ENCODE measurements around the gene FBLN7.

FBLN7 gene

DNA sequence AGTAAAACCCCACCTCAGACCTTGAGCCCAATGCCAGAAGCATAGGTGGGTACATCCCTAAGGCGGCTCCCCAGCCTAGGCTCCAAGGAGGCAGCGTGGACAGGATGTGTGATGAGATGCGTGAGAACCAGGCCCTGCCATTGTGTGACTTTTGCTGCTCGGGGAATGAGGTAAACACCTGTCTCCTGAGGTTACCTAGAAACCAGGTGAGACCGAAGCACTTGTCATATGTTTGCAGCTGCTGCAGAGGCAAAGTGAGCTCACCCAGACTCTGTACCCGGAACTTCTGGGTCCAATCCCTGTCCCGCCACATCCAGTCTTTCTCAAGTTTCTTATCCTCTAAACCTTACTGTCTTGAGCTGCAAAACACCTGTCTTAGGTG is 3.4 kb downstream of the FBLN7 start:
- DNase-seq: peak; percentile 45

DNA sequence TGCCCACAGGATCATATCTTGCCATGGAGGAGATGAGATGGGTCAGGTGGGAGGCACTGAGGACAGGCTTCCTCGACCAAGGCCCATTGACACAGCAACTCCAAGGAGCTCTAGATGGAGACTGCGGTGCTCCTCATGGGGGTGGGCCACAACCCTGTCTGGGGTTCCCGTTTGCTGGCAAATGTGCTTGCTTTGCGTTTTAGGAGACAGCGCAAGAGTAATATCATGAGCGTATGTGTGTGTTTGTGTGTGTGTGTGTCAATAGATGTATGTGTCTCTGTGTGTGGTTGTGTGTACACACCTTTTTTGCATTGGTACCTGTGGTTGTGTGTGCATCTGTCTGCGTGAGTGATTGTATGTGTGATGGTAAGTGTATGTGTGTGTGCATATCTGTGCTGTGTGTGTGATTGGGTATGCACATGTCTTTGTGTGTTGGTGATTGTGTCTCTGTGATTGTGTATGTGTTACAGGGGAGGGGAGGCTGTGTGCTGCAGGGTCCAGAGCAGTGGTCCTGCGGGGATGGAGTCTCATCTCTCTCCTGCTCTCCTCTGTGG is 4.4 kb downstream of the FBLN7 start:
- DNase-seq: peak; percentile 44

DNA sequence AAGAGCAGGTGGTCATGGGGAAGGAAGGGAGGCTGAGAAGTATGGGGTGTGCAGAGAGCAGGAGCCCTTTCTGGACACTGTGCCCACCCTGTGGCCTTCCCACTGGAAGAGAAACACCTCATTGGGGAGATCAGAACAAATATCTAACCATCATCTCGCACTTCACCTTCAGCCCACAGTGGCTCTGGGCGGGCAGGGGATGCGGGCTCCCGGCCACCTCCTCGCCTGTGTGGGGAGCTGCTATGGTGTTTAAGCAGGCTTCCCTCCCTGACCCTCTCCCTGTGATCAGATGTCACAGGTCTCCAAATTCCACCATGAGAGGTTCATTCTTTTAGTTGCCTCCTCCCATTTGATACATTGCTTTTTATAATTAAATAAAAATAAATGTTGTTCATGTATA is 5.0 kb downstream of the FBLN7 start:
- DNase-seq: no peak

DNA sequence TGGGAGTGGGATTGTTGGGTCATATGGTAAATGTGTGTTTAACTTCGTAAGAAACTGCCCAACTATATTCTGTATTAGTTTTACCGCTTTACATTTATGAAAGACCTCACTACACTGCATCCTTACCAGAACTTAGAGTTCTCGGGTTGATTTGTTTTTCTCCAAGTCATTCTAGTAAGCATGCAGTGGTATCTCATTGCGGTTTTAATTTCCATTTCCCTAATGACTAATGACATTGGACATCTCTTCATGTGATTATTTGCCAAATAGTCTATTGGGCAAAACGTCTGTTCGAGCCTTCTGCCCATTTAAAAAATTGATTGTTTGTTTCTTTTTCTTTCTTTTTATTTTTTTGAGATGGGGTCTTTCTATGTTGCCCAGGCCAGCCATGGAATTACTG is 6.8 kb downstream of the FBLN7 start:
- no peak for DNase-seq

DNA sequence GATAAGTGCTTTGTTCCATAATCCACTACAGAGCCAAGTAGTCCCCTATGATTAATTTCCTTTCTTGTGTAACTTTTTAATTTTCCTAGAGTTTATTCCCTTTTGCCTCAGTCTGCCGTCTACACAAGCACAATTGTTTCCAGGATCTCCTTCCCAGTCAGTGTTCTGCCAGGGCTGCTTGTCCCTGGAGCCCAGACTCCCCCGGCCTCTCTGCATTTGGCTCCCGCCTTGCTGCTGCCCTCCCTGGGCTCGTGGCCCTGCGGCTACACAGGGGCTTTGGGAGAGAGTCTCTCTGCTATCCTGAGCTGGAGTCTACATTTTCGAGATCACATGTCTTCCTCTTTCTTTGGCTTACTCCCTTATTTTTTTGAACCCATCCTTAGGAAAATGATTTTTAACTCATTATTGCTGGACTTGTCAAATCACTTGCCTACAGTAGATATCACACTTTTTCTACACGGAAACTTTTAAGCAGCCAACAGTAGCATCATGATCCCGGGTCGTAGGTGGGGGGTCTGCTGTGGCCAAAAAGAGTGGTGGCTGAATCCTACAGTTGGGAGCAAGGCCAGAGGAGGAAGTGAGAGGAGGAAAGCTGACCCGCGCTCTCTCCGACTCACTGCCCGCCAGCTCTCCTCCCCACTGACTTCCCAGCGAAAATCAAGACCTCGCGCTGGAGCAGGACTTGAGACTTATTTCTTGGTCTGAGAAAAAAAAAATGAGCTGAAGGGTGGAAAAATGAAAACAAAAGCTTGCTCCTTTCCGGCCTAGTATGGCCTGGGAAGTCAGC is 9.4 kb downstream of the FBLN7 start:
- peak; percentile 26 for DNase-seq

DNA sequence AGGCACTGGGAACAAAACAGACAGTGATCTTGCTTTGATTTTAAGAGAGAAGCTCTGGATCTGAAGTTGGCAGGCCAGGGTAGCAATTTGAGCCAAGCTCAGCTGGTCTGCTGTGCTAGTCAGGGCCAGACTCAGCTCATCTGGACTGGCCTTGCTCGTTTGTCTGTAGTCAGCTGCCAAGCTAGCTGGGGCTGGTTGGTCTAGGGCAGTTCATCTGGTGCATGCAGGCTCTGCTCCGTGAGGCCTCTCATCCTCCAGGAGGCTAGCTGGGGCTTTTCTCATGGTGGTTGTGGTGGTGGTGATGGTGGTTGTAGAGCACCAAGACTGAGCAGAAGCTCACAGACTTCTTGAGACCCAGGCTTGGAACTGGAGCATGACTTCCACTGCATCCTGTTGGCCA is 10.3 kb downstream of the FBLN7 start:
- peak; percentile 44 for DNase-seq

DNA sequence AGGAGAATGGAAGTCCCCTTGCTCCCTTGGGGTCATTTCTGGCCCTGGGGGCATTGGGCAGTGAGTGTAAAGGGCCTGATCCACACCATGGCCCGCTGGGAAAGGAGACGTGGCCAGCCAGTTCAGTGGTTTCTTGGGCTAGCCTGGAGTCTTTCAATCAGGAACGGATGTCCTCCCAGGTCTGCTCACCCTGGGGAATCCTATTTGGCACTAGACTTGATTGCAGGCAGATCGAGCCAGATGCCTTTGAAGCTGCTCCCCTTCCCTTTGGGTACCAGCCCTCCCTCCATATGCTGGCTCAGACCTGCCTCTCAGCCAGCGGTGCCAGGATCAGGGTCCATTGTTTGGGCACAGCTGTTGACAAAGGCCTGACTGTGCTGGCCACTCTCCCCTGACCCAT is 11.0 kb downstream of the FBLN7 start:
- peak; percentile 47 for DNase-seq

DNA sequence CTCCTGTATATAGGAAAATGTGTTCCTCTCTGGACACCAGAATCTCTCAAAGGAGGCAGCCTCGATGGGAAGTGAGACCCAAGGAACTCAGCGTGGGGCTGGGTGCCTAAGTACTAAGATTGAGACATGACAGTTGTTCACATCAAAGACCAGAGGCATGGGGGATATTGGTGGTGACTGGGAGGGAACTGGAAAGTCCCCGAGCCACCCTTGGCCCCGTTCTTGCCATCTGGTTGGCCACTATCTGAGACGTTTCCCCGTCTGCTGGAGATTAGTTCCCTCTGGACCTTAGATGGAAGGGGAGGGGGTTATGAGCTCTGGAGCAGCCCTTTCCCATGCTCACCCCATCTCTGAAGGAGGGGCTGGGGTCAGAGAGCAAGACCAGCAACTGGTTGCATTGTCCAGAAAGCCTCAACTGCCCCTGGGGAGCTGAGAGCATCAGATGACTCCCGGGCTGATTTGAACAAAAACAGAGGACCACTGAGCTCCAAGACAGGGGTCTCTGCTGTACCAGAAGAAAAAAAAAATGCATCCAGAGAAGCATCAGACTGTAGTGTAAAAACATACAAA is 11.8 kb downstream of the FBLN7 start:
- peak; percentile 32 for DNase-seq

DNA sequence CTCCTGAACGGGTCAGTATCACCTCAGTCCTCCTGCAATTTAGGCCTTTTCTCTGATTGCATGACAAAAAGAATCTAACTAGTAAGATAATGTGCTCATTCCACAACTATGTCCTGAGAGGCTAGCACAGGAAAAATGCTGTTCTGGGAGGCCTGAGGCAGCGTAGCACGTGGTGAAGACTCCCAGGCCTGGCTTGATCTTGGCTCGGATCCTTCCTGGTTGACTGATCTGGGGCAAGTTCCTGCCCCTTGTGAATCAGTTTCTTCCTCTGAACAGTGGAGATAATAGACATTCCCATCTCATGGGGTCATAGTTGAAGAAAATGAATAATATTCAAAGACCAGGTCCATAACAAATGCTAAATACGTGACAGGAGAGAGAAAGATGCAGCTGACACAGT is 12.3 kb downstream of the FBLN7 start:
- DNase-seq: peak; percentile 40

DNA sequence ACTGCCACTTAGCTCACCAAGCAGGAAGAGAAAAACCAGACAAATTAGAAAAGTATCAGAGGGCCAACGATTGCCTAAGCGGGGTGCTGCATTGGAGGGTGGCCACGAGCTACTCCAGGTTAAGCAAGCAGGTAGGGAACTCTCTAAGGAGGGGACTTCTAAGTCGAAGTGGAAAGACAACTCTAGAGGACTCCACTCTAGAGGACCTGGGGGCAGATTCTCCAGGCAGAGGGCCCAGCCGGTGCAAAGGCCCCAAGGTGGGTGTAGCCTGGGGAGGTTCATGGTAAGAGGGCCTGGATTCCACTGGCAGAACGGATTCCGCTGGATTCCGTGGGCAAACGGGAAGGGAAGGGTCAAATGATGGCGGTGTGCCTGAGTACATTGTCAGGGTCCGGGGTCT is 12.7 kb downstream of the FBLN7 start:
- DNase-seq: peak; percentile 41

DNA sequence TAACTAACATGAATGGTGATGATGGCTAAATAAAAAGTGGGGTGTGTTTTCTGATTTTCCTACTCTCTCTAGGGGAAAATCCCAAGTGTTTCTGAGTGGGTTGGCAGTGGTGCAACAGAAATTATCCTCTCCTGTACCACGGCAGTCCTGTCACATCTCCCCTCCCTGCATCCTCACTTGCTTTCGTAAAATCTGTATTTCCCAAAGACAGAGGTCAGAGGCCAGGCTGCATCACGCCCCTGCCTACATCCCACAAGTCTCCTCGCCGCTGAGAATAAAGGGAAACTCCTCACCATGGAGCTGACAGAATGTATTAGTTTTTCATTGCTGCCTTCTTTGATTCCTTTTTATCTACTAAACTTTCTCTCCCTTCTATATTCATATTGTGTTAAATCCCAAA is 13.1 kb downstream of the FBLN7 start:
- no peak for DNase-seq

DNA sequence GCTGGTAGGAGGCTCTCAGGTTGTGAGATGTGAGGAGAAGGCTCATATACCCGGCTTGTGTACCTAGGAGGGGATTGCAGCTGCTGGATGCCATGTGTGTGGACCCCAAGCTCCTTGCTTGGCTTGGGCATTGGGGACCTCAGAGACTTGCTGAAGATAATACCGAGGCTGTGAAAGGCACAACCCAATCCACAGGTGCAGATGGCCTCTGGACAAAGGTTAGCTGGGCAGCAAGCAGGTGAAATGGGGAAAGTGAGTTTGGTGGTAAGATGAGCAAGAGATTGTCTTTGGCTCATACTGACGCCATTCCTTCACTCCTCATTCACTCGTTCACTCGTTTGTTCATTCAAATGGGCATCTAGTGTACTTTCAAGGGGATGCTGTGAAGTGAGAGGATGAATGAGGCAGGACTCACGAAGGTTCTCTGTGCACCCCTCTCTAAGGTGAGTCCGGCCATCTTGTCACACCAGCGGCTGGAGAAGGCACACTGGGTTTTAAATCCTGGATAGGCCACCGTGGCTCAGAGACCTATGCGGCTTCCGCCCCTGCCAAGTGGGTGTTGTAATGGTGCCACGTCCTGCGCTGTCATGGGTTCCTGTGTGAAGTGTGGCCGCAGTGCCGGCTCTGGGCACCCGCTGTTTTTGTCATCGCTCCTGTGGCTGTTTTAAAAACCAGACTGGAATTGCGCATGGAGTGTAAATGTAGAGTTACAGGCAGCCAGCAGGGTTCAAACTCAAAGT is 13.7 kb downstream of the FBLN7 start:
- DNase-seq: peak; percentile 32

DNA sequence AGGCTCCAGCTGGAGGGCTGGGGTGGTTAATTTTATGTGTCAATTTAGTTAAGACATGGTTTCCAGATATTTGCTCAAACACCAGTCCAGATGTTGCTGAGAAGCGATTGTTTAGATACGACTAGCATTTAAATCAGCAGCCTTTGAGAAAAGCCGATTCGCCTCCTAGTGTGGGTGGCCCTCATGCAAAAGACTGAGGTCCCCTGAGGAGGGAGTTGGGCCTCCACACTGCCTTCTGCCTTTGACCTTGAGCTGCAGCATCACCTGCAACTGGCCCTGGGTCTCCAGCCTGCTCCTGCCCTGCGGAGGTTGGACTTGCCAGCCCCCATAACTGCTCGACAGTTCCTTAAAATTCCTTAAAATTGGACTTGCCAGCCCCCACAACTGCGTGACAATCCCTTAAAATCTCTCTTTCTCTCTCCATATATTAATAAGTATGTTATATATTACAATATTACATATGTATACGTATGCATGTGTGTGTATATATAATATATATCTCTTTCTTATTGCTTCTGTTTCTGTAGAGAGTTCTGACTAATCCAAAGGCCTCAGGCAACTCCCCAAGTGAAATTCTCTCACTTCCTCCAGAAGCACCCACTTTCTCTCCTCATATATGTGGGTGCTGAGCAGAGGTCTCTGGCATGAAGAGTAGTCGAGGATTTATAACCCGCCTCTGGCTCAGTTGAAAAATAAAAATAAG is 14.4 kb downstream of the FBLN7 start:
- DNase-seq: peak; percentile 46

DNA sequence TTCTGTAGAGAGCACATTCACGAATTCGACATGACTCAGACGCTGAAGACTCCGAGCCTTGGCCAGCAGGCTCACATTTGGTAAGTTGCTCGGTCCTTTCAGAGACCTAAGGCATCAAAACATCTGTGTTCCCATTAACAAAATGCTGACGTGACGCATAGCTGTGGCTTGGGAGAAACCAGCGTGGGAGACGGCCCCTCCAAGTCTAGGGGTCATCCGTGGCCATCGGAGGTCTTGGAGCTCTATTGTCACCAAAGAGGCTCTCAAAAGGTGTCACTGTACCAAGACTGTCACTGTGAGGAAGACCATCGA is 14.9 kb downstream of the FBLN7 start:
- DNase-seq: peak; percentile 44

DNA sequence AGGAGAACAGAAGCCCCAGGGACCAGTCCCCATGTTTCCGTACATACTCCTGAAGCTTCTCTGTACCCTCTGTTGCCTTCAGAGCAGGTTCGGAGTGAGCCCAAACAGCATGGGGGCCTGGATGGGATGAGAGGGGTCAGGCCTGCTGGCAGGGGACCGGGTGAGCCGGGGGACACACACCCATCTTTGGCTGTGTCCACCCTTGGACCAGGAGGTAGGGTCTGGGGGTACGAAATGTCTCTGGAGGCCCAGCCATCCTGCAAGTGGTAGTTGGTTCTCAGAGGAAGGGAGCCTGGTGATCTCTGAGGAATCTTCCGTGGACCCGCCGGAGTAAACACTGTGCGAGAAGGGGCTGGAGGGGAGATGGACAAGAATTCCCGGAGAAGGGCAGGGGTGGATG is 15.3 kb downstream of the FBLN7 start:
- peak; percentile 49 for DNase-seq

DNA sequence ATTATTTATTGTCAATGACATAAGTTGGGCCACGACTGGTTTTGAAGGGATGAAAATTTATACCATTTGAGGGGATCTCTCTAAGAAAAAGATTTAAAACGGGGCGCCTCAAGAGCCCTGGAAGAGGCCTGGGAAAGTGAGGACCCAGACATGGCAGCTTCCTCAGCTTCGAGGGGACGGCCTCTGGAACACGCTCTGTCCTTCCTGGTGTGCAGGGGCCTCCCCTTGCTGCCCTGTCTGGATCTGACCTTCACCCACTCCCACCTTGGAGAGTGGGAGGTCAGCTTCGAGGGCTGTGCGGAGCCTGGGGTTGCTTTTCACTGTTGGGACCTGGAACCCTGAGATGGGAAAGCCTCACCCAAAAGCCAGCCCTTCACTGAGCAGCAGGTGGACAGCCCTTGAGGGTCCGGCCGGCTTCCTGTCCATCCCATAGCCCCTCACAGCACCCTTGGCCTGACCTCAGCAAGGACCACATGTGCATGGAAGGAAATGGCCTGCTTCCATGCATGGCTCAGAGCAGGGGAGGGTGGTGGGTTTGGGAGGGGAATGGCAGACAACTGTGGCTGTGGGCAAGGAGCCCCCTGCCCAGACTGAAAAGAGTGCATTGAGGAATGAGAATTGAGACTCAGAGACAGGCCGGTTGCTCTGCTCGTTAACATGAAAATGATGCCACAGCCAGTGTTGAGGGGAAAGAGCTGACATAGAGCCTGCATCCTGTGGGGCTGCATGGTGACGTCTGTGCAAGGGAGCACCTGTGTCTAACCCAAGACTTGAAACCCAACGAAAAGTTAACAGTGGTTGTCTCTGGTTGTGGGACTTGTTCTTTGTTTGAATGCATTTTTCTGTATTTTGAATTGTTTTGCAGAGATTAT is 16.3 kb downstream of the FBLN7 start:
- peak; percentile 60 for DNase-seq

DNA sequence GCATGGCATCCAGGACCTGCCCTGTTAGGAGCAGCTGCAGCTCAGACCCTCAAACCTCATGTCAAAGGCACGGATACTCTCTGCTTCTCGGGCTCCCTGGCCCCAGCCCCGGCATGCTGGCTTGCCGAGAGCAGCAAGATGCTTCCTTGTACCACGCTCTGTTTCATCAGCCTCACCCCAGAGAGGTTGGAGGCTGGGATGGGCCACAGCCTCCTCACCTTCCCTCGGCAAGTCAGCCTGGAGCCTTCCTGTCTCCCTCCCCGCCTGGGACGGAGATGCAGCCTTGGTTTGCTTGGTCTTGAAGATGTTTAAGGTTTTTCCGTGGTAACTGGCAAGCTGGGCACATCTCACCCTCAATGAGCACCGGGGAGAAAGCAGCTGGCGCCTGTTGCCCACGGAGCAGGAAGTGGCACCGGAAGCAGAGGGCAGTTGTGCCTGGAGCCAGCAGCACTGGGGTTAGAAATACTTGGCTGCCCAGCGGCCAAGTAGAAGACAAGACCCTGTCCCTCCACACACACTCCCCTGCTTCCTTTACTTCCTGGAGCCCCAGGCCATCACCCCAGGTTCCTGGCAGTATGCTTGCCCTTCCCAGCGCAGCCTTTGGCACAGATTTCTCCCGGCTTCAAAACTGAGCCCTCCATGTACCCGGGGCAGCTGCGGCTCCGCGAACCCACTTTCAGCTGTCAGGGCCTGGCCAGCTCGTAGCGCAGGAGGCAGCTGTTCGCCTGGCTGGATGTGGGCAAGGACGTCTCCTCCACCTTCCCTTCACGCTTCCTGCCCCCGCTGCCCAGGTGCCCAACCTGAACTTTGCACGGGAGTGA is 17.4 kb downstream of the FBLN7 start:
- peak; percentile 78 for DNase-seq

DNA sequence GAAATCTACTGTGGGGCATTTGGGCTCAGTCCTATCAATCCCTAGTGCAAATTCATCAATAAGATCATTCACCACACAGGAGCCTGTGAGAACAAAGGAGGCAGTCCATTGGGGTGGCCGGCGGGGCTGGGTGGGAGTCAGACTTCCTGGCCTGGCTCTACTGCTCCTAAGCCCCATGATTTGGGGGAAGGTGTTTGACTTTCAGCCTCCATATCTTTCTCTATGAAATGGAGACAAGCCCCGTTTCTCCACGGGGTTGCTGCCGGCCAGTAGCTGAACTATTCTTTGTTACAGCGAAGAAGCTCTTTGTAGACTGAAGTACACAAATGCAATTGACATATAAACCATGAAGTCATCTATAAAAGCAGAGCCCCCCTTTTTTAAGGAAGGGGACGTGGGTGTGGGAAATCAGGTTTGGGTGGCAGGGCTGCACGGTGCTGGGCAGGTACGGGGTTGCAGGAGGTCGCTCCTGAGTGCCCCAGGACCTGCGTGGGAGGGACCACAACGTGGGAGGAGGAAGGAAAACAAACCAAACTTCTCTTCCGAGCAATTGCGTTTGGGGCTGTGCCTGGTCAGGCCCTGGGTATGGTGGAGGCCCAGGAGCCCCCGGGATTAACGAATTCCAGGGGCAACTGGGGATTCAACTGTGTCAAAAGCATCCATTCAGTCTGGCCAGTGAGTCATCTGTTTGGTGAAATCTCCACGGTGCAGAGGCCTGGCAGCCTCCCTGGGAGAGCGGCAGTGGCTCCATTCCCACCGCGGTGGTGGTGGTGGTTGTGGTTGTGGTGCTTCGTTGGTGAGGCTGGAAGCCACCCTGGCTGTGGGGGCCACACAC is 18.2 kb downstream of the FBLN7 start:
- DNase-seq: peak; percentile 70

DNA sequence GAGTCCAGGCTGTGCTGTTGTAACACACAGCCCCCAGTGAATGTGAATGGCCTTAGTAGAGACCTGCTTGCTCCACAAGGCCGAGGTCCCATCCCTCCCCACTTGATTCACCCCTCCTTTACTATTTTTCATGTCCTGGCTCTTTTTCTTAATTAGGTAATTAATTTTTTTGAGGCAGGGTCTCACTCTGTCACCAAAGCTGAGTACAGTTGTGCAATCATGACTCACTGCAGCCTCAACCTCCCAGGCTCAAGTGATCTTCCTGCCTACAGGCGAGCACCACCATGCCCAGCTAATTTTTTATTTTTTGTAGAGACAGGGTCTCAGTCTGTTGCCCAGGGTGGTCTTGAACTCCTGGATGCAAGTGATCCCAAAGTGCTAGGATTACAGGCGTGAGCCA is 19.3 kb downstream of the FBLN7 start:
- peak; percentile 40 for DNase-seq

DNA sequence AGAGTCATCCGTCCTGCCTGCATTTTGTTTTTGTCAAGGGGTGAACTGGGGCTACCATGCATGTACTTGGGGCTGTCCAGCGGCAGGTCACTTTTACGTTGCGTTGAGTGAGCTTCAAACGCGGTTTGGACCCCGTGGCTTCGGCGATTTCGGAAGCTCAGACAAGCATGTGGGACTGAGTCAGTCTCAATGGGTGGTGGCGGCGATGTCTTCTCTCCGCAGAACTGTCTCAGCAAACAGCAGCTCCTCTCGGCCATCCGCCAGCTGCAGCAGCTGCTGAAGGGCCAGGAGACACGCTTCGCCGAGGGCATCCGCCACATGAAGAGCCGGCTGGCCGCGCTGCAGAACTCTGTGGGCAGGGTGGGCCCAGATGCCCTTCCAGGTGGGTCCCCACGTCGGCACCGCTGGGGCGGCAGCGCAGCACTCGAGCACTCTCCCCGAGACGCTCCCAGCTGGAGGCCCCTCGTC is 21.3 kb downstream of the FBLN7 start:
- DNase-seq: no peak
